Measurements from ENCODE around the gene DAO. TPM values are rescaled to one million over a fixed set of nuclear protein-coding genes. Genes with fewer than 3 reads are reported as not detected.

The DAO gene
- total and polyA plus RNA-seq, 2 donors (not counting 1 experiment from before 2014, with no cell fraction given), result not detected

GRCh38 chr12:108916336-108916735 lies 36.4 kb downstream of the DAO start:
- TF ChIP-seq CTCF (conservative IDR thresholded peaks at IDR 0.05 in 1 of 2, IDR thresholded peaks at IDR 0.05 in 1 of 2; ENCODE audit: low read depth in 1 of 2, low read length in 2 of 2) (no peak), EZH2 (IDR thresholded peaks at IDR 0.05; ENCODE audit: low read length, missing control alignments) (no peak)
- no peak overlapping the region for H3K4me3 ChIP-seq (replicated peaks in 1 of 4; ENCODE audit: control extremely low read depth in 1 of 4, insufficient read depth in 1 of 4, low read depth in 3 of 4, low read length in 4 of 4)
- no peaks in the 10 kb centered on the region for H3K36me3 ChIP-seq (ENCODE audit: control insufficient read depth, insufficient read depth, low read length)
- DNase-seq (ENCODE audit: low read depth in 2 of 2), result no peak
- H3K9me3 ChIP-seq (ENCODE audit: control insufficient read depth, insufficient read depth, low read depth, low read length), result no peaks in the 10 kb centered on the region
- H3K27me3 ChIP-seq (ENCODE audit: control insufficient read depth, insufficient read depth, low read length), result no peaks in the 10 kb centered on the region
- H3K79me2 ChIP-seq (ENCODE audit: control insufficient read depth, insufficient read depth, low read length), result no peaks in the 10 kb centered on the region
- H4K20me1 ChIP-seq (ENCODE audit: control insufficient read depth, extremely low read depth, insufficient read depth, low read length), result no peaks in the 10 kb centered on the region
- no peak overlapping the region for H2AFZ ChIP-seq (ENCODE audit: low read length)
- H3K4me2 ChIP-seq (ENCODE audit: extremely low read depth, insufficient read depth, low read length), result no peak overlapping the region
- no peaks in the 10 kb centered on the region for H3K4me1 ChIP-seq (ENCODE audit: control insufficient read depth, extremely low read depth, insufficient read depth, low read length)
- no peak overlapping the region for H3K9ac ChIP-seq (ENCODE audit: insufficient read depth, low read length)
- H3K27ac ChIP-seq (ENCODE audit: insufficient read depth, low read length), result no peak overlapping the region

GRCh38 chr12:108918206-108918605 lies 38.3 kb downstream of the DAO start:
- no peak overlapping the region for H3K4me3 ChIP-seq (replicated peaks in 1 of 4; ENCODE audit: control extremely low read depth in 1 of 4, insufficient read depth in 1 of 4, low read depth in 3 of 4, low read length in 4 of 4)
- H3K4me2 ChIP-seq (ENCODE audit: extremely low read depth, insufficient read depth, low read length), result no peak overlapping the region
- no peaks in the 10 kb centered on the region for H3K9me3 ChIP-seq (ENCODE audit: control insufficient read depth, insufficient read depth, low read depth, low read length)
- DNase-seq (ENCODE audit: low read depth in 2 of 2), result no peak
- no peak overlapping the region for H2AFZ ChIP-seq (ENCODE audit: low read length)
- H4K20me1 ChIP-seq (ENCODE audit: control insufficient read depth, extremely low read depth, insufficient read depth, low read length), result no peaks in the 10 kb centered on the region
- no peak overlapping the region for H3K9ac ChIP-seq (ENCODE audit: insufficient read depth, low read length)
- TF ChIP-seq CTCF (conservative IDR thresholded peaks at IDR 0.05 in 1 of 2, IDR thresholded peaks at IDR 0.05 in 1 of 2; ENCODE audit: low read depth in 1 of 2, low read length in 2 of 2) (no peak), EZH2 (IDR thresholded peaks at IDR 0.05; ENCODE audit: low read length, missing control alignments) (no peak)
- no peak overlapping the region for H3K27ac ChIP-seq (ENCODE audit: insufficient read depth, low read length)
- no peaks in the 10 kb centered on the region for H3K36me3 ChIP-seq (ENCODE audit: control insufficient read depth, insufficient read depth, low read length)
- no peaks in the 10 kb centered on the region for H3K4me1 ChIP-seq (ENCODE audit: control insufficient read depth, extremely low read depth, insufficient read depth, low read length)
- H3K27me3 ChIP-seq (ENCODE audit: control insufficient read depth, insufficient read depth, low read length), result no peaks in the 10 kb centered on the region
- H3K79me2 ChIP-seq (ENCODE audit: control insufficient read depth, insufficient read depth, low read length), result no peaks in the 10 kb centered on the region

- no peaks in the 10 kb centered on the region for H3K36me3 ChIP-seq (ENCODE audit: control insufficient read depth, insufficient read depth, low read length)
- no peak overlapping the region for H3K4me2 ChIP-seq (ENCODE audit: extremely low read depth, insufficient read depth, low read length)
- peaks cover 2% of the 10 kb centered on the region for H4K20me1 ChIP-seq (ENCODE audit: control insufficient read depth, extremely low read depth, insufficient read depth, low read length)
- TF ChIP-seq EZH2 (IDR thresholded peaks at IDR 0.05; ENCODE audit: low read length, missing control alignments) (no peak), CTCF (conservative IDR thresholded peaks at IDR 0.05 in 1 of 2, IDR thresholded peaks at IDR 0.05 in 1 of 2; ENCODE audit: low read depth in 1 of 2, low read length in 2 of 2) (no peak)
- no peak for DNase-seq (ENCODE audit: low read depth in 2 of 2)
- no peaks in the 10 kb centered on the region for H3K27me3 ChIP-seq (ENCODE audit: control insufficient read depth, insufficient read depth, low read length)
- no peak overlapping the region for H3K4me3 ChIP-seq (replicated peaks in 1 of 4; ENCODE audit: control extremely low read depth in 1 of 4, insufficient read depth in 1 of 4, low read depth in 3 of 4, low read length in 4 of 4)
- no peaks in the 10 kb centered on the region for H3K9me3 ChIP-seq (ENCODE audit: control insufficient read depth, insufficient read depth, low read depth, low read length)
- no peak overlapping the region for H2AFZ ChIP-seq (ENCODE audit: low read length)
- no peaks in the 10 kb centered on the region for H3K79me2 ChIP-seq (ENCODE audit: control insufficient read depth, insufficient read depth, low read length)
- no peaks in the 10 kb centered on the region for H3K4me1 ChIP-seq (ENCODE audit: control insufficient read depth, extremely low read depth, insufficient read depth, low read length)
- no peak overlapping the region for H3K9ac ChIP-seq (ENCODE audit: insufficient read depth, low read length)
- H3K27ac ChIP-seq (ENCODE audit: insufficient read depth, low read length), result no peak overlapping the region
Observed at GRCh38 chr12:108918960-108919642, 39.2 kb downstream of the DAO start.
